Measurements from ENCODE around the gene CCDC138. TPM values are rescaled to one million over a fixed set of nuclear protein-coding genes. Genes with fewer than 3 reads are reported as not detected.

The CCDC138 gene
- total RNA-seq, 1 experiment from 2014 or later = 14.9 TPM

GRCh38 chr2:108889907-108890306 is 103.3 kb downstream of the CCDC138 start:
- no peaks in the 10 kb centered on the region for H3K36me3 ChIP-seq (ENCODE audit: control insufficient read depth, insufficient read depth, low read length)
- Mint-ChIP-seq H3K9me3 (ENCODE audit: unreplicated experiment) (peaks cover 24% of the 10 kb centered on the region), H3K27ac (ENCODE audit: unreplicated experiment) (no peak overlapping the region), H3K27me3 (ENCODE audit: insufficient read depth, unreplicated experiment) (no peaks in the 10 kb centered on the region), H3K4me3 (ENCODE audit: unreplicated experiment) (no peak overlapping the region), H3K4me1 (ENCODE audit: low read depth, unreplicated experiment) (no peaks in the 10 kb centered on the region), H3K36me3 (ENCODE audit: insufficient read depth, unreplicated experiment) (no peaks in the 10 kb centered on the region)
- ChIA-PET POLR2A (no interaction called here), CTCF (no interaction called here)
- no peaks in the 10 kb centered on the region for H3K27me3 ChIP-seq (replicated peaks; ENCODE audit: control insufficient read depth, insufficient read depth, low read length)
- no peak overlapping the region for H3K4me3 ChIP-seq (ENCODE audit: low read depth, low read length)
- intact Hi-C loops (cut with micrococcal nuclease; ENCODE audit: unreplicated experiment) = no loop called here
- DNase-seq = no peak
- no peaks in the 10 kb centered on the region for H3K4me1 ChIP-seq
- no TSS peak for BruUV-seq (replicated peaks)
- peaks cover 16% of the 10 kb centered on the region for H3K9me3 ChIP-seq
- no peak for TF ChIP-seq CTCF (IDR thresholded peaks at IDR 0.05; ENCODE audit: insufficient read depth in 1 of 2, low read depth in 1 of 2, low read length in 1 of 2, severe bottlenecking in 1 of 2, unreplicated experiment in 1 of 2)

GRCh38 chr2:108893277-108893676 is 106.7 kb downstream of the CCDC138 start:
- POLR2A ChIA-PET = no interaction called here
- no peak for DNase-seq

GRCh38 chr2:108894766-108895165 is 108.2 kb downstream of the CCDC138 start:
- ChIA-PET CTCF (no interaction called here), POLR2A (no interaction called here)
- BruUV-seq (replicated peaks) = no TSS peak
- no peaks in the 10 kb centered on the region for H3K4me1 ChIP-seq
- H3K27me3 ChIP-seq (replicated peaks; ENCODE audit: control insufficient read depth, insufficient read depth, low read length) = no peaks in the 10 kb centered on the region
- Mint-ChIP-seq H3K4me1 (ENCODE audit: low read depth, unreplicated experiment) (no peaks in the 10 kb centered on the region), H3K36me3 (ENCODE audit: insufficient read depth, unreplicated experiment) (no peaks in the 10 kb centered on the region), H3K4me3 (ENCODE audit: unreplicated experiment) (no peak overlapping the region), H3K27ac (ENCODE audit: unreplicated experiment) (no peak overlapping the region), H3K27me3 (ENCODE audit: insufficient read depth, unreplicated experiment) (no peaks in the 10 kb centered on the region), H3K9me3 (ENCODE audit: unreplicated experiment) (peaks cover 12% of the 10 kb centered on the region)
- no peak overlapping the region for H3K4me3 ChIP-seq (ENCODE audit: low read depth, low read length)
- H3K36me3 ChIP-seq (ENCODE audit: control insufficient read depth, insufficient read depth, low read length) = no peaks in the 10 kb centered on the region
- peaks cover 5% of the 10 kb centered on the region; the same call in 1 of the 2 replicates for H3K9me3 ChIP-seq
- no peak for TF ChIP-seq CTCF (IDR thresholded peaks at IDR 0.05; ENCODE audit: insufficient read depth in 1 of 2, low read depth in 1 of 2, low read length in 1 of 2, severe bottlenecking in 1 of 2, unreplicated experiment in 1 of 2)
- intact Hi-C loops (cut with micrococcal nuclease; ENCODE audit: unreplicated experiment) = no loop called here
- no peak for DNase-seq

More at GRCh38 chr2:108893277-108893676, 106.7 kb downstream of the CCDC138 start:
- Mint-ChIP-seq H3K36me3 (ENCODE audit: insufficient read depth, unreplicated experiment) (no peaks in the 10 kb centered on the region), H3K4me1 (ENCODE audit: low read depth, unreplicated experiment) (no peaks in the 10 kb centered on the region), H3K9me3 (ENCODE audit: unreplicated experiment) (peaks cover 24% of the 10 kb centered on the region), H3K27ac (ENCODE audit: unreplicated experiment) (no peak overlapping the region), H3K4me3 (ENCODE audit: unreplicated experiment) (no peak overlapping the region), H3K27me3 (ENCODE audit: insufficient read depth, unreplicated experiment) (no peaks in the 10 kb centered on the region)
- H3K9me3 ChIP-seq = peaks cover 8% of the 10 kb centered on the region; the same call in 1 of the 2 replicates
- no peak overlapping the region for H3K4me3 ChIP-seq (ENCODE audit: low read depth, low read length)
- TF ChIP-seq CTCF (IDR thresholded peaks at IDR 0.05; ENCODE audit: insufficient read depth in 1 of 2, low read depth in 1 of 2, low read length in 1 of 2, severe bottlenecking in 1 of 2, unreplicated experiment in 1 of 2) = no peak
- BruUV-seq (replicated peaks) = no TSS peak
- intact Hi-C loops (cut with micrococcal nuclease; ENCODE audit: unreplicated experiment) = no loop called here
- H3K27me3 ChIP-seq (replicated peaks; ENCODE audit: control insufficient read depth, insufficient read depth, low read length) = no peaks in the 10 kb centered on the region
- no peaks in the 10 kb centered on the region for H3K4me1 ChIP-seq
- no peaks in the 10 kb centered on the region for H3K36me3 ChIP-seq (ENCODE audit: control insufficient read depth, insufficient read depth, low read length)
- CTCF ChIA-PET = no interaction called here
